ENCODE measurements around the gene CILP2. TPM values are rescaled to one million over a fixed set of nuclear protein-coding genes. Genes with fewer than 3 reads are reported as not detected.

Gene CILP2
- total and polyA plus RNA-seq, 2 of the 8 experiments (the other 6 are each of a cell fraction or from before 2014, with no cell fraction given), result 4.4 to 5.8 TPM

GRCh38 chr19:19493841-19494546, 44.1 kb upstream of the CILP2 start (continued):
- no peak for TF ChIP-seq POLR2AphosphoS5 (IDR thresholded peaks at IDR 0.05; ENCODE audit: low read depth, low read length)

All from H1 (cell line).